ENCODE measurements around the gene TUBA4B.

GRCh38 chr2:219299372-219299760, 46.3 kb downstream of the TUBA4B start:
- TF ChIP-seq CTCF (IDR thresholded peaks at IDR 0.05; ENCODE audit: insufficient read depth, low read length) (no peak), REST (IDR thresholded peaks at IDR 0.05; ENCODE audit: insufficient replicate concordance, low read depth) (no peak)
